Measurements from ENCODE around the gene LMAN1L.

DNA sequence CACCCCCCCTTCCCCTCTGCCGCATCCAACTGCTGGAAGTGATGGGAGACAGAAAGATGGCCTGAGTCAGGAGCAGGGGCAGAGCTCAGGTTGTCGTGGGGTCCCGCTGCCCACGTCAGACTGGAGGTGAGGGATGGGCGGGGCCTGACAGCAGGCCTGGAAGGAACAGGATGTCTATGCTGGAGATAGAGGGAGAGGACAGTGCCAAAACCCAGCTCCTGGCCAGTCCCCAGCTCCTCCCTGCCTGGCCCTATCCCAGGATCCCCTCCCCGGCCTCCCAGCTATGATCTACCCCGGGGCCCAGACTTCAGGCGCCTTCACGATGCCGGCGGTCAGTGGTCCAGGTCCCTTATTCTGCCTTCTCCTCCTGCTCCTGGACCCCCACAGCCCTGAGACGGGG lies at the start of gene LMAN1L:
- no peak for TF ChIP-seq POLR2A (IDR thresholded peaks at IDR 0.05)
- no peak for TF ChIP-seq EP300 (IDR thresholded peaks at IDR 0.05)
- TF ChIP-seq, protein P1, sequence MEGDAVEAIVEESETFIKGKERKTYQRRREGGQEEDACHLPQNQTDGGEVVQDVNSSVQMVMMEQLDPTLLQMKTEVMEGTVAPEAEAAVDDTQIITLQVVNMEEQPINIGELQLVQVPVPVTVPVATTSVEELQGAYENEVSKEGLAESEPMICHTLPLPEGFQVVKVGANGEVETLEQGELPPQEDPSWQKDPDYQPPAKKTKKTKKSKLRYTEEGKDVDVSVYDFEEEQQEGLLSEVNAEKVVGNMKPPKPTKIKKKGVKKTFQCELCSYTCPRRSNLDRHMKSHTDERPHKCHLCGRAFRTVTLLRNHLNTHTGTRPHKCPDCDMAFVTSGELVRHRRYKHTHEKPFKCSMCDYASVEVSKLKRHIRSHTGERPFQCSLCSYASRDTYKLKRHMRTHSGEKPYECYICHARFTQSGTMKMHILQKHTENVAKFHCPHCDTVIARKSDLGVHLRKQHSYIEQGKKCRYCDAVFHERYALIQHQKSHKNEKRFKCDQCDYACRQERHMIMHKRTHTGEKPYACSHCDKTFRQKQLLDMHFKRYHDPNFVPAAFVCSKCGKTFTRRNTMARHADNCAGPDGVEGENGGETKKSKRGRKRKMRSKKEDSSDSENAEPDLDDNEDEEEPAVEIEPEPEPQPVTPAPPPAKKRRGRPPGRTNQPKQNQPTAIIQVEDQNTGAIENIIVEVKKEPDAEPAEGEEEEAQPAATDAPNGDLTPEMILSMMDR (IDR thresholded peaks at IDR 0.05) = no peak

All from ovary (tissue), 3 donors.